GM12878 (cell line): ENCODE measurements around the gene MYRF. TPM values are rescaled to one million over a fixed set of nuclear protein-coding genes. Genes with fewer than 3 reads are reported as not detected.

Experiments
- BCL11A ChIP-seq: IDR thresholded peaks from 2 replicates; pipeline ENCODE4 v1.6.1; 2011; ENCODE audit warnings: low read depth, low read length
- BRCA1 ChIP-seq: IDR thresholded peaks from 2 replicates; pipeline ENCODE4 v1.6.1; 2011; ENCODE audit warnings: low read depth, low read length, improper control_type of control experiment
- CREB1 ChIP-seq: IDR thresholded peaks from 2 replicates; pipeline ENCODE4 v1.6.1; 2012; ENCODE audit warnings: low read depth, mild to moderate bottlenecking, inconsistent platforms
- EP300 ChIP-seq, 2 experiments: fragments of 150-350 bp in 1 of 2; IDR thresholded peaks; 2 replicates each; pipeline ENCODE4 v1.6.1; 2011 to 2012; ENCODE audit warnings: low read depth in 2 of 2, low read length in 2 of 2, borderline replicate concordance in 1 of 2, improper control_type of control experiment in 1 of 2, inconsistent platforms in 1 of 2; ENCODE audit not compliant: control insufficient read depth in 1 of 2
- ESRRA ChIP-seq: IDR thresholded peaks from 2 replicates; pipeline ENCODE4 v1.6.1; 2012; ENCODE audit warnings: mild to moderate bottlenecking, low read length, improper control_type of control experiment
- ETV6 ChIP-seq, 2 experiments: fragments of 450-650 bp in 1 of 2; IDR thresholded peaks in 1 of 2; conservative IDR thresholded peaks in 1 of 2; 2 replicates each; pipeline ENCODE4 v1.6.1; 2014; ENCODE audit warnings: antibody characterized with exemption in 1 of 2, borderline replicate concordance in 1 of 2, low read depth in 1 of 2, mild to moderate bottlenecking in 1 of 2, moderate library complexity in 1 of 2
- FOXM1 ChIP-seq: IDR thresholded peaks from 2 replicates; pipeline ENCODE4 v1.6.1; 2012; ENCODE audit warnings: low read depth, mild to moderate bottlenecking, inconsistent platforms, low read length, moderate library complexity
- JUNB ChIP-seq: IDR thresholded peaks from 2 replicates; pipeline ENCODE4 v1.6.1; 2016; ENCODE audit warnings: antibody characterized with exemption, mild to moderate bottlenecking
- JUND ChIP-seq: IDR thresholded peaks from 2 replicates; pipeline ENCODE4 v1.6.1; 2012; ENCODE audit warnings: low read depth, mild to moderate bottlenecking, low read length, improper control_type of control experiment, moderate library complexity
- MTA2 ChIP-seq: fragments of 450-650 bp; IDR thresholded peaks from 2 replicates; pipeline ENCODE4 v1.6.1; 2016; ENCODE audit warnings: low read depth, mild to moderate bottlenecking, moderate library complexity
- NFYA ChIP-seq: IDR thresholded peaks from 2 replicates; pipeline ENCODE4 v1.6.1; 2011; ENCODE audit warnings: low read depth, mild to moderate bottlenecking, low read length, improper control_type of control experiment, borderline replicate concordance
- POU2F2 ChIP-seq: IDR thresholded peaks from 3 replicates; pipeline ENCODE4 v1.6.1; 2011; ENCODE audit warnings: low read depth, mild to moderate bottlenecking, low read length, borderline replicate concordance
- SMC3 ChIP-seq: IDR thresholded peaks from 2 replicates; pipeline ENCODE4 v1.6.1; 2011; ENCODE audit warnings: low read length, improper control_type of control experiment, borderline replicate concordance
- ZNF24 ChIP-seq: fragments of 450-650 bp; IDR thresholded peaks from 2 replicates; pipeline ENCODE4 v1.6.1; 2017; ENCODE audit warnings: antibody characterized with exemption, mild to moderate bottlenecking
- ZNF592 ChIP-seq: fragments of 450-650 bp; IDR thresholded peaks from 2 replicates; pipeline ENCODE4 v1.6.1; 2017; ENCODE audit warnings: mild to moderate bottlenecking, moderate library complexity
- polyA plus RNA-seq, 11 experiments: library from polyadenylated mRNA; depleted of rRNA in 4 of 11; unstranded in 6 of 11; stranded (reverse) in 5 of 11; fragments of >200 nt; fragmentation: Nextera tagmentation in 4 of 11; fragmentation: Illumina TruSeq in 1 of 11; extraction: Ambion mirVana in 4 of 11; extraction: Trizol in 1 of 11; gene quantifications; 1 replicate in 1 of 11; 2 replicates in 10 of 11; pipeline versions ENCODE4 v1.2.1 to v1.2.3, GENCODE V29; 2011 to 2016; ENCODE audit warnings: inconsistent platforms in 2 of 11, missing spikeins in 2 of 11, low read depth in 1 of 11
- total RNA-seq, 4 experiments: library from RNA; depleted of rRNA in 3 of 4; stranded (reverse); fragments of >200 nt in 3 of 4; fragmentation: Illumina TruSeq in 1 of 4; extraction: Trizol in 1 of 4; gene quantifications; 2 replicates each; pipeline versions ENCODE4 v1.2.1 to v1.2.3, GENCODE V29; 2013 to 2021
- TF ChIP-seq, protein P1 (sequence below): fragments of 450-650 bp; IDR thresholded peaks from 2 replicates; pipeline ENCODE4 v1.6.1; 2018; ENCODE audit warnings: borderline replicate concordance, mild to moderate bottlenecking; ENCODE audit not compliant: partially characterized antibody
- TF ChIP-seq, protein P2 (sequence below): fragments of 450-650 bp; IDR thresholded peaks from 2 replicates; pipeline ENCODE4 v1.6.1; 2017; ENCODE audit warnings: mild to moderate bottlenecking, moderate library complexity

The MYRF gene
- total and polyA plus RNA-seq, 10 of the 15 experiments (the other 5 are each of a cell fraction or from before 2014, with no cell fraction given) = 0.27 to 15.6 (median 0.89) TPM

GRCh38 chr11:61816736-61817455 lies 64.5 kb downstream of the MYRF start, which contains the start of gene FADS1 (continued):
- TF ChIP-seq ETV6 (conservative IDR thresholded peaks at IDR 0.05 in 1 of 2, IDR thresholded peaks at IDR 0.05 in 1 of 2; ENCODE audit: borderline replicate concordance in 1 of 2, low read depth in 1 of 2) (no peak), ZNF24 (peak; percentile 31; the same call in 1 of the 2 replicates), MTA2 (no peak), SMC3 (no peak; the same call in 1 of the 2 replicates), JUNB (no peak), BCL11A (no peak), POU2F2 (0 out of 3 replicates have a peak, but pooled peaks have one; percentile 31), JUND (no peak), CREB1 (peak; percentile 78), ZNF592 (no peak), BRCA1 (peak; percentile 56; the same call in 1 of the 2 replicates), FOXM1 (no peak), ESRRA (no peak), EP300 (IDR thresholded peaks at IDR 0.05; ENCODE audit: borderline replicate concordance in 1 of 2, control insufficient read depth in 1 of 2, low read depth in 2 of 2, low read length in 2 of 2) (no peak), NFYA (no peak)
- TF ChIP-seq, protein P1, sequence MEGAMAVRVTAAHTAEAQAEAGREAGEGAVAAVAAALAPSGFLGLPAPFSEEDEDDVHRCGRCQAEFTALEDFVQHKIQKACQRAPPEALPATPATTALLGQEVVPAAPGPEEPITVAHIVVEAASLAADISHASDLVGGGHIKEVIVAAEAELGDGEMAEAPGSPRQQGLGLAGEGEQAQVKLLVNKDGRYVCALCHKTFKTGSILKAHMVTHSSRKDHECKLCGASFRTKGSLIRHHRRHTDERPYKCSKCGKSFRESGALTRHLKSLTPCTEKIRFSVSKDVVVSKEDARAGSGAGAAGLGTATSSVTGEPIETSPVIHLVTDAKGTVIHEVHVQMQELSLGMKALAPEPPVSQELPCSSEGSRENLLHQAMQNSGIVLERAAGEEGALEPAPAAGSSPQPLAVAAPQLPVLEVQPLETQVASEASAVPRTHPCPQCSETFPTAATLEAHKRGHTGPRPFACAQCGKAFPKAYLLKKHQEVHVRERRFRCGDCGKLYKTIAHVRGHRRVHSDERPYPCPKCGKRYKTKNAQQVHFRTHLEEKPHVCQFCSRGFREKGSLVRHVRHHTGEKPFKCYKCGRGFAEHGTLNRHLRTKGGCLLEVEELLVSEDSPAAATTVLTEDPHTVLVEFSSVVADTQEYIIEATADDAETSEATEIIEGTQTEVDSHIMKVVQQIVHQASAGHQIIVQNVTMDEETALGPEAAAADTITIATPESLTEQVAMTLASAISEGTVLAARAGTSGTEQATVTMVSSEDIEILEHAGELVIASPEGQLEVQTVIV = no peak
- TF ChIP-seq, protein P2, sequence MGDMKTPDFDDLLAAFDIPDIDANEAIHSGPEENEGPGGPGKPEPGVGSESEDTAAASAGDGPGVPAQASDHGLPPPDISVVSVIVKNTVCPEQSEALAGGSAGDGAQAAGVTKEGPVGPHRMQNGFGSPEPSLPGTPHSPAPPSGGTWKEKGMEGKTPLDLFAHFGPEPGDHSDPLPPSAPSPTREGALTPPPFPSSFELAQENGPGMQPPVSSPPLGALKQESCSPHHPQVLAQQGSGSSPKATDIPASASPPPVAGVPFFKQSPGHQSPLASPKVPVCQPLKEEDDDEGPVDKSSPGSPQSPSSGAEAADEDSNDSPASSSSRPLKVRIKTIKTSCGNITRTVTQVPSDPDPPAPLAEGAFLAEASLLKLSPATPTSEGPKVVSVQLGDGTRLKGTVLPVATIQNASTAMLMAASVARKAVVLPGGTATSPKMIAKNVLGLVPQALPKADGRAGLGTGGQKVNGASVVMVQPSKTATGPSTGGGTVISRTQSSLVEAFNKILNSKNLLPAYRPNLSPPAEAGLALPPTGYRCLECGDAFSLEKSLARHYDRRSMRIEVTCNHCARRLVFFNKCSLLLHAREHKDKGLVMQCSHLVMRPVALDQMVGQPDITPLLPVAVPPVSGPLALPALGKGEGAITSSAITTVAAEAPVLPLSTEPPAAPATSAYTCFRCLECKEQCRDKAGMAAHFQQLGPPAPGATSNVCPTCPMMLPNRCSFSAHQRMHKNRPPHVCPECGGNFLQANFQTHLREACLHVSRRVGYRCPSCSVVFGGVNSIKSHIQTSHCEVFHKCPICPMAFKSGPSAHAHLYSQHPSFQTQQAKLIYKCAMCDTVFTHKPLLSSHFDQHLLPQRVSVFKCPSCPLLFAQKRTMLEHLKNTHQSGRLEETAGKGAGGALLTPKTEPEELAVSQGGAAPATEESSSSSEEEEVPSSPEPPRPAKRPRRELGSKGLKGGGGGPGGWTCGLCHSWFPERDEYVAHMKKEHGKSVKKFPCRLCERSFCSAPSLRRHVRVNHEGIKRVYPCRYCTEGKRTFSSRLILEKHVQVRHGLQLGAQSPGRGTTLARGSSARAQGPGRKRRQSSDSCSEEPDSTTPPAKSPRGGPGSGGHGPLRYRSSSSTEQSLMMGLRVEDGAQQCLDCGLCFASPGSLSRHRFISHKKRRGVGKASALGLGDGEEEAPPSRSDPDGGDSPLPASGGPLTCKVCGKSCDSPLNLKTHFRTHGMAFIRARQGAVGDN = peak; percentile 82
